Endodermal cell (in vitro differentiated cells): ENCODE measurements around the gene SLC4A4. TPM values are rescaled to one million over a fixed set of nuclear protein-coding genes. Genes with fewer than 3 reads are reported as not detected.

Experiments used
- DNase-seq: peaks from one replicate; pipeline ENCODE4 v3.0.0-alpha.2; 2017
- H3K27ac ChIP-seq: 2 replicates; pipeline ENCODE4 v1.5.1; 2013; ENCODE audit warnings: mild to moderate bottlenecking, low read depth, low read length, moderate library complexity
- H3K27me3 ChIP-seq: 2 replicates; pipeline ENCODE4 v1.6.1; 2013; ENCODE audit warnings: mild to moderate bottlenecking, low read length, moderate library complexity; ENCODE audit not compliant: insufficient read depth, control insufficient read depth, poor library complexity, severe bottlenecking
- H3K36me3 ChIP-seq: 2 replicates; pipeline ENCODE4 v1.7.0; 2013; ENCODE audit warnings: mild to moderate bottlenecking, low read length, moderate library complexity; ENCODE audit not compliant: control insufficient read depth, insufficient read depth
- H3K4me1 ChIP-seq: one replicate; pipeline ENCODE4 v1.7.0; 2013; ENCODE audit warnings: low read length; ENCODE audit not compliant: control insufficient read depth, insufficient read depth
- H3K4me3 ChIP-seq: 2 replicates; pipeline ENCODE4 v1.5.1; 2013; ENCODE audit warnings: mild to moderate bottlenecking, low read length, moderate library complexity
- H3K9ac ChIP-seq: 2 replicates; pipeline ENCODE4 v1.6.1; 2013; ENCODE audit warnings: mild to moderate bottlenecking, low read length, moderate library complexity; ENCODE audit not compliant: poor library complexity, severe bottlenecking; ENCODE audit errors: extremely low read depth
- H3K9me3 ChIP-seq: 2 replicates; pipeline ENCODE4 v1.6.1; 2013; ENCODE audit warnings: mild to moderate bottlenecking, low read length, moderate library complexity; ENCODE audit not compliant: control insufficient read depth
- H3K27ac Mint-ChIP-seq: 2 replicates; pipeline ENCODE4 v1.8.0; 2020; ENCODE audit warnings: mixed read lengths
- H3K27me3 Mint-ChIP-seq: 2 replicates; pipeline ENCODE4 v1.8.0; 2021; ENCODE audit warnings: mild to moderate bottlenecking, mixed read lengths; ENCODE audit not compliant: insufficient read depth
- H3K36me3 Mint-ChIP-seq: 2 replicates; pipeline ENCODE4 v1.8.0; 2020; ENCODE audit warnings: low read depth, mixed read lengths
- H3K4me1 Mint-ChIP-seq: 2 replicates; pipeline ENCODE4 v1.8.0; 2020; ENCODE audit warnings: mixed read lengths
- H3K4me3 Mint-ChIP-seq: 2 replicates; pipeline ENCODE4 v1.8.0; 2020; ENCODE audit warnings: mild to moderate bottlenecking, moderate library complexity, mixed read lengths
- H3K9me3 Mint-ChIP-seq: 2 replicates; pipeline ENCODE4 v1.8.0; 2020; ENCODE audit warnings: mild to moderate bottlenecking, mixed read lengths
- WGBS, 2 experiments: methylation state at CpG; one replicate each; pipeline versions ENCODE4 v1.1.5 to v1.1.7; 2013; ENCODE audit warnings: missing lambda C conversion rate in 2 of 2, mixed read lengths in 1 of 2; ENCODE audit not compliant: insufficient coverage in 1 of 2, insufficient read length in 1 of 2; 5-methylcytosine and 5-hydroxymethylcytosine counted together
- total RNA-seq, 2 donors: library from RNA; stranded (reverse); fragmentation: NEBNext Ultra II Directional in 1 of 2; extraction: Animal tissue kit (Norgen Biotek cat#: 25700) in 1 of 2; gene quantifications; 2 replicates in 1 of 2; 3 replicates in 1 of 2; pipeline ENCODE4 v1.2.1, GENCODE V29; 2021
- TF ChIP-seq, protein P1 (sequence below): fragments of 200-600 bp; sonication (generic); conservative IDR thresholded peaks from 2 replicates; pipeline ENCODE4 v1.5.0; 2021; ENCODE audit warnings: antibody characterized with exemption, mild to moderate bottlenecking

Gene SLC4A4
- total RNA-seq, 2 donors from 2014 or later, result 3.3 to 3.8 TPM

DNA sequence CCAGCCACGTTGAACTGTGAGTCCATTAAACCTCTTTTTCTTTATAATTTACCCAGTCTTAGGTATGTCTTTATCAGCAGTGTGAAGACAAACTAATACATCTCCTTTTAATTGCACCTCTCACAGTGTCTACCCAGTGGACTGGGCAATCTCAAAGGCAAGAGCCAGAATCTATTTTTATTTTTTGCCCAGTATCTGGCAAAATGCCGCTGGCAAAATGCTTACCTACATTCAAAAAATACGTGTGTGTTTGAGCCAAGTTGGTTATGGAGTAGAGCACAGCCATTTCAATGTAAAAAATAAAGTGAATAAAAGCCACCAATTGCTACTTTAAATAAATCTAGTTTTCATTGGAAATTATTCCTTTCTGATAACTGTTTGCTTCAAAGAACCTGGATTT, 245.2 kb downstream of the SLC4A4 start:
- Histone ChIP-seq H3K9ac (no peak overlapping the region), H3K27ac (no peak overlapping the region), H3K4me1 (no peaks in the 10 kb centered on the region), H3K9me3 (peaks cover 23% of the 10 kb centered on the region), H3K4me3 (no peak overlapping the region), H3K27me3 (no peaks in the 10 kb centered on the region), H3K36me3 (no peaks in the 10 kb centered on the region)
- peaks cover 2% of the 10 kb centered on the region for H3K36me3 Mint-ChIP-seq
- DNase-seq, result no peak
- peaks cover 32% of the 10 kb centered on the region for H3K9me3 Mint-ChIP-seq
- H3K4me1 Mint-ChIP-seq, result no peaks in the 10 kb centered on the region
- no peak overlapping the region for H3K4me3 Mint-ChIP-seq
- TF ChIP-seq, protein P1, sequence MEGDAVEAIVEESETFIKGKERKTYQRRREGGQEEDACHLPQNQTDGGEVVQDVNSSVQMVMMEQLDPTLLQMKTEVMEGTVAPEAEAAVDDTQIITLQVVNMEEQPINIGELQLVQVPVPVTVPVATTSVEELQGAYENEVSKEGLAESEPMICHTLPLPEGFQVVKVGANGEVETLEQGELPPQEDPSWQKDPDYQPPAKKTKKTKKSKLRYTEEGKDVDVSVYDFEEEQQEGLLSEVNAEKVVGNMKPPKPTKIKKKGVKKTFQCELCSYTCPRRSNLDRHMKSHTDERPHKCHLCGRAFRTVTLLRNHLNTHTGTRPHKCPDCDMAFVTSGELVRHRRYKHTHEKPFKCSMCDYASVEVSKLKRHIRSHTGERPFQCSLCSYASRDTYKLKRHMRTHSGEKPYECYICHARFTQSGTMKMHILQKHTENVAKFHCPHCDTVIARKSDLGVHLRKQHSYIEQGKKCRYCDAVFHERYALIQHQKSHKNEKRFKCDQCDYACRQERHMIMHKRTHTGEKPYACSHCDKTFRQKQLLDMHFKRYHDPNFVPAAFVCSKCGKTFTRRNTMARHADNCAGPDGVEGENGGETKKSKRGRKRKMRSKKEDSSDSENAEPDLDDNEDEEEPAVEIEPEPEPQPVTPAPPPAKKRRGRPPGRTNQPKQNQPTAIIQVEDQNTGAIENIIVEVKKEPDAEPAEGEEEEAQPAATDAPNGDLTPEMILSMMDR, result no peak
- no peaks in the 10 kb centered on the region for H3K27me3 Mint-ChIP-seq
- no peak overlapping the region for H3K27ac Mint-ChIP-seq
- WGBS, 2 experiments, result 85 to 100% methylated on average over 1 to 3 of the region's 3 CpGs

DNA sequence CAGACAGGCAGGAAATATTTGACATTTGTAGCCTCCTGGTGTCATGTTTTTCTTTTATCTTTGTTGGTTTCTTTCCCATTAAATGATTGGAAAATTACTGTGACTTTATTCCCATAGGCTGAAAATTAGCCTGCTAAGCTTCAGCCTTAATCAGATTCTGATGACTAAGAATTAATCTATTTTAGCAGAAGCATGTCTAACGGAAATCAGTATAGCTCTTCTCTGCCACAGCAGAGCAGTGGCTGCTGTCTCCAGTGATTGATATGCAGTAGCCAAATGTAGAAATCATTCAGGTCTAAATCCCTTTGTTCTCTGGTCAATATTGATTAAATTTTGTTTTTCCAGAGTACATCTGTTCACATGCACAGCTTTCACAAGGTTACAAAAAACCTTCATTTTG, 245.8 kb downstream of the SLC4A4 start:
- 88 to 92% methylated on average over 1 of the region's 1 CpG for WGBS, 2 experiments
- Histone ChIP-seq H3K9me3 (peaks cover 27% of the 10 kb centered on the region), H3K9ac (no peak overlapping the region), H3K4me3 (no peak overlapping the region), H3K36me3 (no peaks in the 10 kb centered on the region), H3K27ac (no peak overlapping the region), H3K27me3 (no peaks in the 10 kb centered on the region), H3K4me1 (no peaks in the 10 kb centered on the region)
- Mint-ChIP-seq H3K27me3 (no peaks in the 10 kb centered on the region), H3K9me3 (peaks cover 30% of the 10 kb centered on the region), H3K27ac (no peak overlapping the region), H3K4me1 (no peaks in the 10 kb centered on the region), H3K36me3 (peaks cover 2% of the 10 kb centered on the region), H3K4me3 (no peak overlapping the region)
- no peak for DNase-seq
- TF ChIP-seq, protein P1, result no peak

DNA sequence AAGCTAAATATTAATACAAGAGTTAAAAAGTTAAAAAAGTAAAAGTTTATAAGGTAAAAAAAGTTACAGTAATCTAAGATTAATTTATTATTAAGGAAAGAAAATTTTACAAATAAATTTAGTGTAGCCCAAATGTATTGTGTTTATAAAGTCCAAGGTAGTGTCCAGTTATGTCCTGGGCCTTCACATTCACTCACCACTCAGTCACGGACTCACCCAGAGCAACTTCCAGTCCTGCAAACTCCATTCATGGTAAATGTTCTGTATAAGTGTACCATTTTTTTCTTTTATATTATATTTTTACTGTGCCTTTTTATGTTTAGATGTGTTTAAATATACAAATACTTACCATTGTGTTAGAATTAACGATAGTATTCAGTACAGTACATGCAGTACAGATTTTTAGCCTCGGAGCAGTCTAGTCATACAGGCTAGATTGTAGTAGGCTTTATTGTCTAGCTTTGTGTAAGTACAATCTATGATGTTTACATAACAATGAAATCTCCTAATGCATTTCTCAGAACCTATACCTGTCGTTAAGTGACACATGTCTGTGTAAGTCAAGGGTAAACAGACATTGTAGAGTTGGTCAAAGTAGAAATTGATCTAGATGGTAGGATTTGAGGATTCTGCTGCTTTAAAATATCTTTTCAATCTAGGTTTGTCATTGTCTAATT, 247.4 kb downstream of the SLC4A4 start:
- Mint-ChIP-seq H3K27ac (no peak overlapping the region), H3K4me3 (no peak overlapping the region), H3K27me3 (no peaks in the 10 kb centered on the region), H3K4me1 (peaks cover 2% of the 10 kb centered on the region), H3K36me3 (peaks cover 3% of the 10 kb centered on the region), H3K9me3 (peaks cover 28% of the 10 kb centered on the region)
- DNase-seq, result no peak
- Histone ChIP-seq H3K9me3 (peaks cover 33% of the 10 kb centered on the region), H3K4me1 (peaks cover 1% of the 10 kb centered on the region), H3K36me3 (no peaks in the 10 kb centered on the region), H3K27ac (no peak overlapping the region), H3K4me3 (no peak overlapping the region), H3K9ac (no peak overlapping the region), H3K27me3 (no peaks in the 10 kb centered on the region)
- TF ChIP-seq, protein P1, result no peak
- WGBS, 2 experiments, result 71 to 96% methylated on average over 1 to 3 of the region's 4 CpGs
